B cell (primary cell): ENCODE measurements around the gene ZNF718. TPM values are rescaled to one million over a fixed set of nuclear protein-coding genes. Genes with fewer than 3 reads are reported as not detected.
"Not testable (repeated sequence)": the region's sequence is repeated elsewhere in the genome, so short reads cannot be mapped to it uniquely, and the experiment has no call there.

ENCODE experiments used
- ATAC-seq: fragments of 200-7000 bp; cut with Tn5 transposase; one replicate; pipeline ENCODE4 v1.10.0; 2021; ENCODE audit warnings: low read depth, mild to moderate bottlenecking, moderate number of reproducible peaks, moderate library complexity
- CTCF ChIA-PET: fragments of 350-600 bp; sonication (Branson Sonifier 250); formaldehyde crosslinking; loops from one replicate; lab custom pipeline; 2021; ENCODE audit warnings: antibody characterized with exemption, inconsistent platforms; lab: Charles Lee
- POLR2A ChIA-PET: fragments of 350-600 bp; sonication (Branson Sonifier 250); formaldehyde crosslinking; loops from one replicate; lab custom pipeline; 2021; ENCODE audit warnings: antibody characterized with exemption; lab: Charles Lee
- DNase-seq: peaks from one replicate; pipeline ENCODE4 v3.0.0; 2013
- H2AFZ ChIP-seq: 2 replicates; pipeline ENCODE4 v1.6.1; 2012; ENCODE audit warnings: mild to moderate bottlenecking, low read depth, low read length; ENCODE audit not compliant: insufficient read depth, poor library complexity, severe bottlenecking
- H3K27ac ChIP-seq, 2 donors: 1 replicate in 1 of 2; 2 replicates in 1 of 2; pipeline ENCODE4 v1.5.1; 2012 to 2013; ENCODE audit warnings: low read length in 2 of 2, mild to moderate bottlenecking in 2 of 2, moderate library complexity in 1 of 2
- H3K27me3 ChIP-seq, 4 experiments: fragments of 200-600 bp in 1 of 4; sonication (generic) in 1 of 4; replicated peaks in 1 of 4; 1 replicate in 2 of 4; 2 replicates in 2 of 4; pipeline versions ENCODE4 v1.6.1 to v1.7.0; 2013 to 2016; ENCODE audit warnings: low read length in 3 of 4, mild to moderate bottlenecking in 2 of 4, mixed read lengths in 1 of 4, moderate library complexity in 1 of 4; ENCODE audit not compliant: insufficient read depth in 4 of 4, control insufficient read depth in 3 of 4; ENCODE audit errors: control extremely low read depth in 1 of 4
- H3K36me3 ChIP-seq, 2 experiments: replicated peaks in 1 of 2; 1 replicate in 1 of 2; 2 replicates in 1 of 2; pipeline versions ENCODE4 v1.6.1 to v1.7.1; 2013; ENCODE audit warnings: low read length in 1 of 2; ENCODE audit not compliant: insufficient read depth in 2 of 2, control insufficient read depth in 1 of 2; ENCODE audit errors: control extremely low read depth in 1 of 2, extremely low read depth in 1 of 2
- H3K4me1 ChIP-seq, 2 donors: fragments of 200-600 bp in 1 of 2; sonication (generic) in 1 of 2; 1 replicate in 1 of 2; 2 replicates in 1 of 2; pipeline versions ENCODE4 v1.5.1 to v1.6.1; 2013 to 2017; ENCODE audit warnings: low read length in 2 of 2; ENCODE audit not compliant: control insufficient read depth in 2 of 2, insufficient read depth in 2 of 2
- H3K4me2 ChIP-seq: replicated peaks from 2 replicates; pipeline ENCODE3; 2012; ENCODE audit warnings: mild to moderate bottlenecking, low read depth, low read length; ENCODE audit not compliant: poor library complexity, severe bottlenecking
- H3K4me3 ChIP-seq, 5 experiments: fragments of 200-600 bp in 1 of 5; sonication (generic) in 1 of 5; 1 replicate in 3 of 5; 2 replicates in 2 of 5; pipeline versions ENCODE4 v1.5.1 to v1.7.0; 2011 to 2016; ENCODE audit warnings: low read length in 4 of 5, mild to moderate bottlenecking in 4 of 5, low read depth in 2 of 5, control low read depth in 1 of 5, moderate library complexity in 1 of 5; ENCODE audit not compliant: insufficient read depth in 1 of 5; ENCODE audit errors: control extremely low read depth in 1 of 5, extremely low read depth in 1 of 5
- H3K79me2 ChIP-seq: fragments of 200-600 bp; sonication (generic); one replicate; pipeline ENCODE4 v1.6.0; 2016; ENCODE audit warnings: low read length; ENCODE audit not compliant: control insufficient read depth, insufficient read depth
- H3K9ac ChIP-seq: fragments of 200-600 bp; sonication (generic); 2 replicates; pipeline ENCODE4 v1.6.1; 2017; ENCODE audit warnings: mild to moderate bottlenecking, low read length, moderate library complexity
- H3K9me3 ChIP-seq, 3 donors: one replicate each; pipeline versions ENCODE4 v1.6.1 to v1.7.1; 2013; ENCODE audit warnings: low read length in 2 of 3; ENCODE audit not compliant: control insufficient read depth in 2 of 3, insufficient read depth in 1 of 3; ENCODE audit errors: control extremely low read depth in 1 of 3
- H4K20me1 ChIP-seq: 2 replicates; pipeline ENCODE4 v1.6.0; 2012; ENCODE audit warnings: mild to moderate bottlenecking, low read length; ENCODE audit not compliant: insufficient read depth, control insufficient read depth, poor library complexity, severe bottlenecking
- H3K27ac Mint-ChIP-seq: one replicate; pipeline ENCODE4 v1.8.0; 2021; ENCODE audit warnings: mixed read lengths
- H3K27me3 Mint-ChIP-seq: one replicate; pipeline ENCODE4 v1.8.0; 2021; ENCODE audit warnings: mixed read lengths
- H3K4me1 Mint-ChIP-seq: one replicate; pipeline ENCODE4 v1.8.0; 2021; ENCODE audit warnings: mixed read lengths
- H3K4me3 Mint-ChIP-seq: one replicate; pipeline ENCODE4 v1.8.0; 2021; ENCODE audit warnings: mixed read lengths
- H3K9me3 Mint-ChIP-seq: one replicate; pipeline ENCODE4 v1.8.0; 2022; ENCODE audit warnings: mixed read lengths; ENCODE audit not compliant: insufficient read depth
- EZH2 ChIP-seq: IDR thresholded peaks from 2 replicates; pipeline ENCODE4 v1.6.1; 2012; ENCODE audit warnings: borderline replicate concordance, low read depth, mild to moderate bottlenecking, moderate library complexity, low read length; ENCODE audit not compliant: insufficient read depth, poor library complexity, severe bottlenecking
- WGBS: methylation state at CpG from one replicate; pipeline ENCODE4 v1.1.5; 2013; ENCODE audit warnings: missing lambda C conversion rate; ENCODE audit not compliant: insufficient coverage; 5-methylcytosine and 5-hydroxymethylcytosine counted together
- intact Hi-C: fragments of 100-400 bp; cut with micrococcal nuclease; formaldehyde crosslinking; loops from one replicate; pipeline ENCODE4 v1.10.0; 2022
- polyA plus RNA-seq: library from polyadenylated mRNA; depleted of rRNA; stranded (reverse); fragments of >200 nt; gene quantifications from 2 replicates; pipeline ENCODE4 v1.2.3, GENCODE V29; 2012
- total RNA-seq, 2 donors: library from RNA; stranded (reverse); fragments of 120-200 nt in 1 of 2; gene quantifications; 1 replicate in 1 of 2; 2 replicates in 1 of 2; pipeline versions ENCODE4 v1.2.3 to v1.2.4, GENCODE V29; 2013 to 2022
- TF ChIP-seq, protein P1 (sequence below): fragments of 200-600 bp; IDR thresholded peaks from one replicate; pipeline ENCODE4 v1.8.0; 2022; ENCODE audit warnings: antibody characterized with exemption, mild to moderate bottlenecking

The ZNF718 gene
- total and polyA plus RNA-seq, 2 donors (not counting 1 experiment from before 2014, with no cell fraction given), result 5.3 to 18.0 TPM

DNA sequence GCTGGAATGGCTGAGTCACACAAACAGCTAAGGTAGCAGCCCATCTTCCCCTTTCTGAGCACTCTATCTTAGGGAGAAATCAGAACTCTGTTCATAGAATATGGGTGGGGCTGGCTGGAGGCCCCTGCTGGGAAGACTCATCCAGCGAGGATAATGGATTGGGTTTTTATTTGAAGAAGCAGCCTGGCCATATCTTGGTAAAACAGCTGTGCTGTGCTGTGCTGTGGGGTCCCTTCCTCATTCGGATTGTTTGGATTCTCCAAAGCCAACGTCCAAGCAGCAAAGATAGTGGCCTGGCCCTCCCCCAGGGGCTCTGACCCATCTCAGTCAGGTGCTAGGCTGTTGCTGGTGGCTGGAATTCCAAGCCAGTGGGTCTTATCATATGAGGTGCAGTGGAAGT is 63.8 kb downstream of the ZNF718 start:
- H3K27ac Mint-ChIP-seq, result no peak overlapping the region
- Histone ChIP-seq H3K36me3 (no peaks in the 10 kb centered on the region), H3K9ac (no peak overlapping the region), H3K4me1 (no peaks in the 10 kb centered on the region), H3K27me3 (no peaks in the 10 kb centered on the region), H4K20me1 (no peaks in the 10 kb centered on the region), H2AFZ (no peak overlapping the region), H3K9me3 (peaks cover 8 to 66% (median 47%) of the 10 kb centered on the region in 3 donors), H3K4me3 (no peak overlapping the region), H3K79me2 (no peaks in the 10 kb centered on the region), H3K27ac (no peak overlapping the region), H3K4me2 (no peak overlapping the region)
- 74% methylated on average over 3 of the region's 3 CpGs for WGBS
- H3K4me3 Mint-ChIP-seq, result no peak overlapping the region
- no peaks in the 10 kb centered on the region for H3K27me3 Mint-ChIP-seq
- no peaks in the 10 kb centered on the region for H3K4me1 Mint-ChIP-seq
- CTCF ChIA-PET, result no interaction called here
- peaks cover 29% of the 10 kb centered on the region for H3K9me3 Mint-ChIP-seq
- DNase-seq (no peak), ATAC-seq (no peak)
- no peak for TF ChIP-seq EZH2
- TF ChIP-seq, protein P1, sequence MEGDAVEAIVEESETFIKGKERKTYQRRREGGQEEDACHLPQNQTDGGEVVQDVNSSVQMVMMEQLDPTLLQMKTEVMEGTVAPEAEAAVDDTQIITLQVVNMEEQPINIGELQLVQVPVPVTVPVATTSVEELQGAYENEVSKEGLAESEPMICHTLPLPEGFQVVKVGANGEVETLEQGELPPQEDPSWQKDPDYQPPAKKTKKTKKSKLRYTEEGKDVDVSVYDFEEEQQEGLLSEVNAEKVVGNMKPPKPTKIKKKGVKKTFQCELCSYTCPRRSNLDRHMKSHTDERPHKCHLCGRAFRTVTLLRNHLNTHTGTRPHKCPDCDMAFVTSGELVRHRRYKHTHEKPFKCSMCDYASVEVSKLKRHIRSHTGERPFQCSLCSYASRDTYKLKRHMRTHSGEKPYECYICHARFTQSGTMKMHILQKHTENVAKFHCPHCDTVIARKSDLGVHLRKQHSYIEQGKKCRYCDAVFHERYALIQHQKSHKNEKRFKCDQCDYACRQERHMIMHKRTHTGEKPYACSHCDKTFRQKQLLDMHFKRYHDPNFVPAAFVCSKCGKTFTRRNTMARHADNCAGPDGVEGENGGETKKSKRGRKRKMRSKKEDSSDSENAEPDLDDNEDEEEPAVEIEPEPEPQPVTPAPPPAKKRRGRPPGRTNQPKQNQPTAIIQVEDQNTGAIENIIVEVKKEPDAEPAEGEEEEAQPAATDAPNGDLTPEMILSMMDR, result no peak
- POLR2A ChIA-PET, result no interaction called here
- intact Hi-C loops, result no loop called here

DNA sequence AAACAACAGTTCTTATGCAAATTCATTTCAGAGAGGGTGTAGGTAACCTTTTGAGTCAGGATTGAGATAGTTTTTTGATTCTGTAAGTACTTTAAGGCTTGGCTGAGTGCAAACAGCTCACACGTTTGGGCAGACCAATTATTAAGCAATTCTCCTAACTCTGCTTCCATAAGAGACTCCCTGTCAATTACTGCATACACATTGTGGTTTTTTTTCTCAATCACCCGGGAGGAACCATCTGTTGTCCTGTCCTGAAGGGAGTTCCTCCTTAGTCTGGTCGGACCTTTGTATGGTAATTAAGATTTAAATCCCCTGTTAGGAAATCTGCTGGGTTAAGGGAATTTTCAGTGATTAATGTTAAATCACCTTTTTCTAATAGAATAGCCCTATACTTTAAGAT is 70.9 kb downstream of the ZNF718 start:
- CTCF ChIA-PET, intact Hi-C loops, H3K9ac ChIP-seq, H3K27ac Mint-ChIP-seq, H3K27me3 Mint-ChIP-seq, H3K79me2 ChIP-seq, H2AFZ ChIP-seq, DNase-seq, H4K20me1 ChIP-seq, H3K4me1 Mint-ChIP-seq, H3K4me3 Mint-ChIP-seq, H3K27ac ChIP-seq, H3K36me3 ChIP-seq, H3K4me1 ChIP-seq, POLR2A ChIA-PET, H3K4me3 ChIP-seq, H3K4me2 ChIP-seq, H3K27me3 ChIP-seq, ATAC-seq: not testable (repeated sequence)
- peaks cover 4 to 52% (median 24%) of the 10 kb centered on the region in 3 donors for H3K9me3 ChIP-seq
- H3K9me3 Mint-ChIP-seq, result peaks cover 35% of the 10 kb centered on the region
- no CpG with 5 or more reads among the region's 3 CpGs for WGBS
